GM12878 (cell line): ENCODE data around the gene ITLN1. TPM values are rescaled to one million over a fixed set of nuclear protein-coding genes. Genes with fewer than 3 reads are reported as not detected.

Source experiments
- ATAC-seq: fragments of 200-7000 bp; cut with Tn5 transposase; 3 replicates; pipeline ENCODE4 v1.9.1; 2020; ENCODE audit warnings: mild to moderate bottlenecking, moderate library complexity
- BruUV-seq: library from RNA; stranded (reverse); fragments of 400-500 nt; replicated peaks from 2 replicates; lab custom pipeline; 2021; lab: Mats Ljungman, UMichigan
- CTCF ChIA-PET: fragments of 300-600 bp; sonication (Branson Sonifier 250); formaldehyde crosslinking; extraction: SDS; loops from one replicate; lab custom pipeline; 2021; ENCODE audit warnings: inconsistent platforms; lab: Yijun Ruan, JAX
- POLR2A ChIA-PET: fragments of 350-600 bp; formaldehyde crosslinking; extraction: SDS; loops from one replicate; lab custom pipeline; 2021; ENCODE audit warnings: inconsistent platforms; lab: Charles Lee
- RAD21 ChIA-PET: fragments of 300-600 bp; sonication (Branson Sonifier 250); formaldehyde crosslinking; loops from one replicate; lab custom pipeline; 2023; ENCODE audit warnings: antibody characterized with exemption; ENCODE audit not compliant: unreplicated experiment; lab: Charles Lee
- SMC1A ChIA-PET: fragments of 300-600 bp; sonication (Branson Sonifier 250); formaldehyde crosslinking; loops from one replicate; lab custom pipeline; 2023; ENCODE audit not compliant: unreplicated experiment, uncharacterized antibody; lab: Charles Lee
- DNase-seq: peaks from one replicate; pipeline ENCODE4 v3.0.0-alpha.2; 2011; ENCODE audit warnings: low read depth, low spot score
- FAIRE-seq: peaks from 3 replicates; lab custom pipeline; 2011; peaks lifted over from hg19 to GRCh38; lab: Jason Lieb, UNC
- H2AFZ ChIP-seq: 2 replicates; pipeline ENCODE4 v1.6.0; 2011; ENCODE audit warnings: low read depth, low read length, control low read depth; ENCODE audit not compliant: control insufficient read depth
- H3K27ac ChIP-seq: 2 replicates; pipeline ENCODE4 v1.5.1; 2011; ENCODE audit warnings: control low read depth; ENCODE audit not compliant: control insufficient read depth, insufficient read depth
- H3K27me3 ChIP-seq, 2 experiments: replicated peaks in 1 of 2; 2 replicates each; pipeline versions ENCODE4 v1.6.0 to v1.6.1; 2011; ENCODE audit warnings: low read length in 1 of 2; ENCODE audit not compliant: control insufficient read depth in 2 of 2, insufficient read depth in 2 of 2
- H3K36me3 ChIP-seq, 2 experiments: 2 replicates each; pipeline ENCODE4 v1.5.1; 2011; ENCODE audit warnings: low read length in 1 of 2; ENCODE audit not compliant: control insufficient read depth in 2 of 2, insufficient read depth in 2 of 2
- H3K4me1 ChIP-seq: 2 replicates; pipeline ENCODE4 v1.6.1; 2011; ENCODE audit warnings: mild to moderate bottlenecking, low read length, moderate library complexity, mixed read lengths; ENCODE audit not compliant: control insufficient read depth, insufficient read depth
- H3K4me2 ChIP-seq: 2 replicates; pipeline ENCODE4 v1.6.0; 2011; ENCODE audit warnings: control low read depth; ENCODE audit not compliant: control insufficient read depth, insufficient read depth
- H3K4me3 ChIP-seq: fragments of 200-600 bp; sonication (generic); 2 replicates; pipeline ENCODE4 v1.5.1; 2016
- H3K79me2 ChIP-seq: 2 replicates; pipeline ENCODE4 v1.6.0; 2011; ENCODE audit warnings: low read length; ENCODE audit not compliant: control insufficient read depth, insufficient read depth
- H3K9ac ChIP-seq: 2 replicates; pipeline ENCODE4 v1.8.0; 2011; ENCODE audit warnings: low read length, control low read depth, mixed read lengths; ENCODE audit not compliant: control insufficient read depth, insufficient read depth
- H3K9me3 ChIP-seq: replicated peaks from 3 replicates; pipeline ENCODE4 v1.5.1; 2011; ENCODE audit warnings: mild to moderate bottlenecking, low read length; ENCODE audit not compliant: control insufficient read depth, insufficient read depth
- H4K20me1 ChIP-seq: 2 replicates; pipeline ENCODE4 v1.6.0; 2011; ENCODE audit not compliant: control insufficient read depth, insufficient read depth
- BCL11A ChIP-seq: IDR thresholded peaks from 2 replicates; pipeline ENCODE4 v1.6.1; 2011; ENCODE audit warnings: low read depth, low read length
- BHLHE40 ChIP-seq, 2 experiments: fragments of 450-650 bp in 1 of 2; IDR thresholded peaks; 2 replicates each; pipeline ENCODE4 v1.6.1; 2011 to 2017; ENCODE audit warnings: low read depth in 2 of 2, borderline replicate concordance in 1 of 2, improper control_type of control experiment in 1 of 2, low read length in 1 of 2, mild to moderate bottlenecking in 1 of 2
- DPF2 ChIP-seq: fragments of 450-650 bp; IDR thresholded peaks from 2 replicates; pipeline ENCODE4 v1.6.1; 2017; ENCODE audit warnings: mild to moderate bottlenecking
- EED ChIP-seq: sonication (generic); IDR thresholded peaks from 2 replicates; pipeline ENCODE4 v1.6.1; 2016; ENCODE audit warnings: antibody characterized with exemption, low read depth
- EZH2 ChIP-seq: IDR thresholded peaks from 2 replicates; pipeline ENCODE4 v1.6.1; 2012; ENCODE audit warnings: low read depth, mild to moderate bottlenecking, control low read depth, inconsistent platforms, low read length, borderline replicate concordance; ENCODE audit not compliant: control insufficient read depth
- SMC3 ChIP-seq: IDR thresholded peaks from 2 replicates; pipeline ENCODE4 v1.6.1; 2011; ENCODE audit warnings: low read length, improper control_type of control experiment, borderline replicate concordance
- SUPT20H ChIP-seq: IDR thresholded peaks from 2 replicates; pipeline ENCODE4 v1.6.1; 2011; ENCODE audit warnings: low read depth, mild to moderate bottlenecking, low read length, moderate library complexity, borderline replicate concordance; ENCODE audit not compliant: control insufficient read depth
- WGBS: methylation state at CpG from one replicate; pipeline ENCODE4 v1.1.6; 2016; ENCODE audit warnings: low lambda C conversion rate; ENCODE audit not compliant: insufficient replicate concordance, insufficient coverage; ENCODE audit errors: missing lambda C conversion rate; 5-methylcytosine and 5-hydroxymethylcytosine counted together
- in situ Hi-C: fragments of 300-500 bp; cut with MboI; formaldehyde crosslinking; loops from 9 replicates; pipeline ENCODE4 v1.14.3; 2018; ENCODE audit warnings: mixed read lengths
- intact Hi-C: fragments of 100-400 bp; cut with micrococcal nuclease; formaldehyde crosslinking; loops from one replicate; pipeline ENCODE4 v1.14.2; 2022; ENCODE audit not compliant: unreplicated experiment
- polyA plus RNA-seq, 11 experiments: library from polyadenylated mRNA; depleted of rRNA in 4 of 11; unstranded in 6 of 11; stranded (reverse) in 5 of 11; fragments of >200 nt; fragmentation: Nextera tagmentation in 4 of 11; fragmentation: Illumina TruSeq in 1 of 11; extraction: Ambion mirVana in 4 of 11; extraction: Trizol in 1 of 11; gene quantifications; 1 replicate in 1 of 11; 2 replicates in 10 of 11; pipeline versions ENCODE4 v1.2.1 to v1.2.3, GENCODE V29; 2011 to 2016; ENCODE audit warnings: inconsistent platforms in 2 of 11, missing spikeins in 2 of 11, low read depth in 1 of 11
- total RNA-seq, 4 experiments: library from RNA; depleted of rRNA in 3 of 4; stranded (reverse); fragments of >200 nt in 3 of 4; fragmentation: Illumina TruSeq in 1 of 4; extraction: Trizol in 1 of 4; gene quantifications; 2 replicates each; pipeline versions ENCODE4 v1.2.1 to v1.2.3, GENCODE V29; 2013 to 2021
- TF ChIP-seq, protein P1 (sequence below): fragments of 450-650 bp; IDR thresholded peaks from 2 replicates; pipeline ENCODE4 v1.6.1; 2016; ENCODE audit warnings: mild to moderate bottlenecking
- TF ChIP-seq, protein P2 (sequence below): fragments of 450-650 bp; IDR thresholded peaks from 2 replicates; pipeline ENCODE4 v1.6.1; 2017; ENCODE audit warnings: low read depth, mild to moderate bottlenecking, moderate library complexity
- TF ChIP-seq, protein P3 (sequence below): IDR thresholded peaks from 2 replicates; pipeline ENCODE4 v1.6.1; 2011; ENCODE audit warnings: low read depth, low read length, improper control_type of control experiment, borderline replicate concordance

ITLN1 gene
- total and polyA plus RNA-seq, 10 of the 15 experiments (the other 5 are each of a cell fraction or from before 2014, with no cell fraction given) = not detected

DNA sequence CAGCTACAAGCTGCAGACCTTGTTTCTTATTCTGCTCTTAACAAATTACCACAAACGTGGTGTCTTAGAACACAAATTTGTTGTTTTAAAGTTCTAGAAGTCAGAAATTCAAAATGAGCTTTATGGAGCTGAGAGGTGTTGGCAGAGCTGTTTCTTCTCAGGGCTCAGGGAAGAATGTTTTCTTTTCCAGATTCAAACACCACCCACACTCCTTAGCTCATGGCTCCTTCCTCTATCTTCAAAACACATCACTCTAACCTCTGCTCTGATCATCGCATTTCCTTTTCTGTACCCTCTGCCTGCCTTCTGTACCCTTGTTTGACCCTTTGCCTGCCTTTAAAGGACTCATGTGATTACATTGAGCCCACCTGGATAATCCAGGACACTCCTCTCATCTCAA is 26.9 kb upstream of the ITLN1 start:
- TF ChIP-seq SMC3 (no peak), BHLHE40 (IDR thresholded peaks at IDR 0.05; ENCODE audit: borderline replicate concordance in 1 of 2, low read depth in 2 of 2, low read length in 1 of 2) (no peak), SUPT20H (no peak), DPF2 (no peak), EZH2 (no peak), EED (no peak), BCL11A (no peak)
- TF ChIP-seq, protein P1, sequence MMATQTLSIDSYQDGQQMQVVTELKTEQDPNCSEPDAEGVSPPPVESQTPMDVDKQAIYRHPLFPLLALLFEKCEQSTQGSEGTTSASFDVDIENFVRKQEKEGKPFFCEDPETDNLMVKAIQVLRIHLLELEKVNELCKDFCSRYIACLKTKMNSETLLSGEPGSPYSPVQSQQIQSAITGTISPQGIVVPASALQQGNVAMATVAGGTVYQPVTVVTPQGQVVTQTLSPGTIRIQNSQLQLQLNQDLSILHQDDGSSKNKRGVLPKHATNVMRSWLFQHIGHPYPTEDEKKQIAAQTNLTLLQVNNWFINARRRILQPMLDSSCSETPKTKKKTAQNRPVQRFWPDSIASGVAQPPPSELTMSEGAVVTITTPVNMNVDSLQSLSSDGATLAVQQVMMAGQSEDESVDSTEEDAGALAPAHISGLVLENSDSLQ = no peak
- TF ChIP-seq, protein P2, sequence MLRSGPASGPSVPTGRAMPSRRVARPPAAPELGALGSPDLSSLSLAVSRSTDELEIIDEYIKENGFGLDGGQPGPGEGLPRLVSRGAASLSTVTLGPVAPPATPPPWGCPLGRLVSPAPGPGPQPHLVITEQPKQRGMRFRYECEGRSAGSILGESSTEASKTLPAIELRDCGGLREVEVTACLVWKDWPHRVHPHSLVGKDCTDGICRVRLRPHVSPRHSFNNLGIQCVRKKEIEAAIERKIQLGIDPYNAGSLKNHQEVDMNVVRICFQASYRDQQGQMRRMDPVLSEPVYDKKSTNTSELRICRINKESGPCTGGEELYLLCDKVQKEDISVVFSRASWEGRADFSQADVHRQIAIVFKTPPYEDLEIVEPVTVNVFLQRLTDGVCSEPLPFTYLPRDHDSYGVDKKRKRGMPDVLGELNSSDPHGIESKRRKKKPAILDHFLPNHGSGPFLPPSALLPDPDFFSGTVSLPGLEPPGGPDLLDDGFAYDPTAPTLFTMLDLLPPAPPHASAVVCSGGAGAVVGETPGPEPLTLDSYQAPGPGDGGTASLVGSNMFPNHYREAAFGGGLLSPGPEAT = no peak
- TF ChIP-seq, protein P3, sequence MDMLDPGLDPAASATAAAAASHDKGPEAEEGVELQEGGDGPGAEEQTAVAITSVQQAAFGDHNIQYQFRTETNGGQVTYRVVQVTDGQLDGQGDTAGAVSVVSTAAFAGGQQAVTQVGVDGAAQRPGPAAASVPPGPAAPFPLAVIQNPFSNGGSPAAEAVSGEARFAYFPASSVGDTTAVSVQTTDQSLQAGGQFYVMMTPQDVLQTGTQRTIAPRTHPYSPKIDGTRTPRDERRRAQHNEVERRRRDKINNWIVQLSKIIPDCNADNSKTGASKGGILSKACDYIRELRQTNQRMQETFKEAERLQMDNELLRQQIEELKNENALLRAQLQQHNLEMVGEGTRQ = no peak
- ChIA-PET POLR2A (no interaction called here), CTCF (interaction anchor here (0.7 to 1.6 kb wide), 5 partner anchors 69 to 185 kb away, joined by 3 to 5 read pairs (median 4); no protein-coding TSS in a partner anchor), SMC1A (interaction anchor here (0.8 to 1.6 kb wide), 2 partner anchors 14 to 121 kb away, joined by 3 to 5 read pairs; no protein-coding TSS in a partner anchor), RAD21 (no interaction called here)
- 29% methylated on average over 2 of the region's 2 CpGs for WGBS
- Histone ChIP-seq H3K36me3 (no peaks in the 10 kb centered on the region), H3K27ac (no peak overlapping the region), H3K27me3 (no peaks in the 10 kb centered on the region), H4K20me1 (no peaks in the 10 kb centered on the region), H3K79me2 (no peaks in the 10 kb centered on the region), H3K4me1 (no peaks in the 10 kb centered on the region), H3K9me3 (no peaks in the 10 kb centered on the region), H3K4me3 (no peak overlapping the region), H3K9ac (no peak overlapping the region), H3K4me2 (no peak overlapping the region), H2AFZ (no peak overlapping the region)
- no peak for FAIRE-seq
- in situ Hi-C loops = no loop called here
- no peak for ATAC-seq
- no peak for DNase-seq
- intact Hi-C loops = no loop called here
- no TSS peak for BruUV-seq
